Caco-2 (cell line): Measurements from ENCODE around the gene RNASEH1. TPM values are rescaled to one million over a fixed set of nuclear protein-coding genes. Genes with fewer than 3 reads are reported as not detected.
A peak's percentile ranks its signal among the peaks of the same experiment; 100 is the strongest.

Experiments used
- BruUV-seq: library from RNA; stranded (reverse); fragments of 400-500 nt; replicated peaks from 2 replicates; lab custom pipeline; 2021; lab: Mats Ljungman, UMichigan
- CTCF ChIA-PET: fragments of 300-600 bp; sonication (Branson Sonifier 250); formaldehyde crosslinking; loops from one replicate; lab custom pipeline; 2022; ENCODE audit warnings: antibody characterized with exemption; lab: Charles Lee
- POLR2A ChIA-PET: fragments of 300-600 bp; sonication (Branson Sonifier 250); formaldehyde crosslinking; loops from one replicate; lab custom pipeline; 2022; ENCODE audit warnings: antibody characterized with exemption; lab: Charles Lee
- DNase-seq, 2 experiments: peaks; one replicate each; pipeline versions ENCODE4 v3.0.0 to v3.0.0-alpha.2; 2020 to 2022
- H3K27me3 ChIP-seq: replicated peaks from 2 replicates; pipeline ENCODE4 v1.6.0; 2011; ENCODE audit warnings: low read length; ENCODE audit not compliant: control insufficient read depth, insufficient read depth
- H3K36me3 ChIP-seq: 2 replicates; pipeline ENCODE4 v1.5.1; 2011; ENCODE audit warnings: low read length; ENCODE audit not compliant: control insufficient read depth, insufficient read depth
- H3K4me1 ChIP-seq: fragments of 250-450 bp; sonication (Bioruptor Pico); 2 replicates; pipeline ENCODE4 v1.5.1; 2020; ENCODE audit warnings: mild to moderate bottlenecking
- H3K4me3 ChIP-seq: 2 replicates; pipeline ENCODE4 v1.5.1; 2011; ENCODE audit warnings: low read depth, mild to moderate bottlenecking, control low read depth, low read length
- H3K9me3 ChIP-seq: fragments of 250-450 bp; sonication (Bioruptor Pico); 2 replicates; pipeline ENCODE4 v1.5.1; 2020; ENCODE audit warnings: mild to moderate bottlenecking, moderate library complexity
- H3K27ac Mint-ChIP-seq: one replicate; pipeline ENCODE4 v1.8.0; 2022; ENCODE audit warnings: mixed read lengths; ENCODE audit not compliant: unreplicated experiment
- H3K27me3 Mint-ChIP-seq: one replicate; pipeline ENCODE4 v1.8.0; 2022; ENCODE audit warnings: mixed read lengths; ENCODE audit not compliant: insufficient read depth, unreplicated experiment
- H3K36me3 Mint-ChIP-seq: one replicate; pipeline ENCODE4 v1.8.0; 2022; ENCODE audit warnings: mild to moderate bottlenecking, mixed read lengths; ENCODE audit not compliant: insufficient read depth, unreplicated experiment
- H3K4me1 Mint-ChIP-seq: one replicate; pipeline ENCODE4 v1.8.0; 2022; ENCODE audit warnings: low read depth, mixed read lengths; ENCODE audit not compliant: unreplicated experiment
- H3K4me3 Mint-ChIP-seq: one replicate; pipeline ENCODE4 v1.8.0; 2022; ENCODE audit warnings: mild to moderate bottlenecking, moderate library complexity, mixed read lengths; ENCODE audit not compliant: unreplicated experiment
- H3K9me3 Mint-ChIP-seq: one replicate; pipeline ENCODE4 v1.8.0; 2022; ENCODE audit warnings: mixed read lengths; ENCODE audit not compliant: unreplicated experiment
- CTCF ChIP-seq, 2 experiments: fragments of 200-600 bp in 1 of 2; IDR thresholded peaks; 1 replicate in 1 of 2; 2 replicates in 1 of 2; pipeline versions ENCODE4 v1.5.1 to v1.8.0; 2011 to 2022; ENCODE audit warnings: antibody characterized with exemption in 1 of 2, control low read depth in 1 of 2, inconsistent platforms in 1 of 2, low read depth in 1 of 2, low read length in 1 of 2, mild to moderate bottlenecking in 1 of 2, moderate library complexity in 1 of 2; ENCODE audit not compliant: insufficient read depth in 1 of 2, severe bottlenecking in 1 of 2, unreplicated experiment in 1 of 2
- intact Hi-C: fragments of 100-400 bp; cut with micrococcal nuclease; formaldehyde crosslinking; loops from one replicate; pipeline ENCODE4 v1.10.0; 2022; ENCODE audit not compliant: unreplicated experiment
- total RNA-seq: library from RNA; stranded (reverse); gene quantifications from 2 replicates; pipeline ENCODE4 v1.2.3, GENCODE V29; 2022

The RNASEH1 gene
- total RNA-seq, 1 experiment from 2014 or later: 47.1 TPM

- intact Hi-C loops: loop anchor here (5.0 kb wide), 1 partner anchor 78 kb away; no protein-coding TSS in a partner anchor
- CTCF ChIA-PET: no interaction called here
- H3K36me3 ChIP-seq: no peaks in the 10 kb centered on the region; the same call in none of the 2 replicates
- no peaks in the 10 kb centered on the region for H3K9me3 ChIP-seq
- H3K27me3 Mint-ChIP-seq: no peaks in the 10 kb centered on the region
- no peak for TF ChIP-seq CTCF (IDR thresholded peaks at IDR 0.05; ENCODE audit: insufficient read depth in 1 of 2, low read depth in 1 of 2, low read length in 1 of 2, severe bottlenecking in 1 of 2, unreplicated experiment in 1 of 2)
- POLR2A ChIA-PET: interaction anchor here (1.0 kb wide), 1 partner anchor 18 kb away, joined by 3 read pairs; the partner anchor contains the start of gene RNASEH1
- H3K4me1 Mint-ChIP-seq: peaks cover 7% of the 10 kb centered on the region
- peaks cover 7% of the 10 kb centered on the region; the same call in 1 of the 2 replicates for H3K4me1 ChIP-seq
- H3K36me3 Mint-ChIP-seq: peaks cover 74% of the 10 kb centered on the region
- peak in 1 of 2 experiments; percentile 20 for DNase-seq
- no peak overlapping the region for H3K4me3 ChIP-seq
- H3K27ac Mint-ChIP-seq: no peak overlapping the region
- H3K27me3 ChIP-seq: no peaks in the 10 kb centered on the region
- no peaks in the 10 kb centered on the region for H3K9me3 Mint-ChIP-seq
- no peak overlapping the region for H3K4me3 Mint-ChIP-seq
- no TSS peak for BruUV-seq
Measured at GRCh38 chr2:3539836-3540235, 18.3 kb downstream of the RNASEH1 start.

- CTCF ChIA-PET: interaction anchor here (0.6 to 1.5 kb wide), 6 partner anchors 12 to 158 kb away, joined by 3 to 5 read pairs (median 3); partner anchors contain the start of genes RNASEH1 and TRAPPC12
- H3K4me1 Mint-ChIP-seq: peaks cover 7% of the 10 kb centered on the region
- Histone ChIP-seq H3K27me3 (no peaks in the 10 kb centered on the region), H3K36me3 (peaks cover 2% of the 10 kb centered on the region), H3K4me1 (peaks cover 7% of the 10 kb centered on the region; the same call in 1 of the 2 replicates), H3K9me3 (no peaks in the 10 kb centered on the region), H3K4me3 (peak overlapping the region; percentile 54)
- POLR2A ChIA-PET: interaction anchor here (1.1 to 2.0 kb wide), 3 partner anchors 17 to 21 kb away, joined by 3 to 15 read pairs (median 13); partner anchors contain the start of genes ADI1 and RNASEH1
- peak; percentile 46 to 81 for TF ChIP-seq CTCF (IDR thresholded peaks at IDR 0.05; ENCODE audit: insufficient read depth in 1 of 2, low read depth in 1 of 2, low read length in 1 of 2, severe bottlenecking in 1 of 2, unreplicated experiment in 1 of 2)
- H3K9me3 Mint-ChIP-seq: no peaks in the 10 kb centered on the region
- peaks cover 45% of the 10 kb centered on the region for H3K36me3 Mint-ChIP-seq
- intact Hi-C loops: loop anchor here (1.0 to 5.0 kb wide), 6 partner anchors 18 to 114 kb away; partner anchors contain the start of genes ADI1 and RNASEH1
- peak overlapping the region; percentile 95 for H3K4me3 Mint-ChIP-seq
- H3K27me3 Mint-ChIP-seq: no peaks in the 10 kb centered on the region
- H3K27ac Mint-ChIP-seq: peak overlapping the region; percentile 99
- no TSS peak for BruUV-seq
- DNase-seq: peak; percentile 84 to 87
Measured at GRCh38 chr2:3536682-3537632, 21.2 kb downstream of the RNASEH1 start.
